ENCODE measurements around the gene COPG2. TPM values are rescaled to one million over a fixed set of nuclear protein-coding genes. Genes with fewer than 3 reads are reported as not detected.

The COPG2 gene
- total and polyA plus RNA-seq, 2 donors (not counting 1 experiment from before 2014, with no cell fraction given), result 47.8 to 52.4 TPM

DNA sequence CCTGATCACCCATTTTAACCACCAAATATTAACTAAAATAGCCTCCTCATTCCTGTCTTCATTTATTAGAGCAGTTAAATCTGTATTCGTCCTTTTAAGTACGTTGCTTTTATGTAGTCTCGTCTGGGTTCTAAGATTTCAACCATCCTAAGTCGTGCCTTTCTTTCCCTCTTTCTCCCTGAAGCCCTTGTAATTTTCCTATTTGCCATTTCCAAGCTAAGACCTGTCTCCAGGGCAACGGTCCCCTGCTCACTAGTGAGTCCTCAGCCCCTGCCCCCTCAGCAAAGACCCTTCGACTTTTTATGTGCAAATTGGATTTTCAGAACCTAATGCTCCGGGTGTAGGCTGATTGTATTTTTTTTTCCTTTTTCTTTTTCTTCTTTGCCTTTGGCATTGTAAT lies 192.8 kb downstream of the COPG2 start:
- no peaks in the 10 kb centered on the region for H4K20me1 ChIP-seq (ENCODE audit: control insufficient read depth, extremely low read depth, insufficient read depth, low read length)
- H3K79me2 ChIP-seq (ENCODE audit: control insufficient read depth, insufficient read depth, low read length), result no peaks in the 10 kb centered on the region
- no peaks in the 10 kb centered on the region for H3K36me3 ChIP-seq (ENCODE audit: control insufficient read depth, insufficient read depth, low read length)
- H3K4me1 ChIP-seq (ENCODE audit: control insufficient read depth, extremely low read depth, insufficient read depth, low read length), result no peaks in the 10 kb centered on the region
- H3K9ac ChIP-seq (ENCODE audit: insufficient read depth, low read length), result no peak overlapping the region
- TF ChIP-seq CTCF (conservative IDR thresholded peaks at IDR 0.05 in 1 of 2, IDR thresholded peaks at IDR 0.05 in 1 of 2; ENCODE audit: low read depth in 1 of 2, low read length in 2 of 2) (no peak), EZH2 (IDR thresholded peaks at IDR 0.05; ENCODE audit: low read length, missing control alignments) (no peak)
- H3K27ac ChIP-seq (ENCODE audit: insufficient read depth, low read length), result no peak overlapping the region
- no peak for DNase-seq (ENCODE audit: low read depth in 2 of 2)
- H2AFZ ChIP-seq (ENCODE audit: low read length), result no peak overlapping the region
- H3K9me3 ChIP-seq (ENCODE audit: control insufficient read depth, insufficient read depth, low read depth, low read length), result no peaks in the 10 kb centered on the region
- no peak overlapping the region for H3K4me3 ChIP-seq (replicated peaks in 1 of 4; ENCODE audit: control extremely low read depth in 1 of 4, insufficient read depth in 1 of 4, low read depth in 3 of 4, low read length in 4 of 4)
- no peaks in the 10 kb centered on the region for H3K27me3 ChIP-seq (ENCODE audit: control insufficient read depth, insufficient read depth, low read length)
- no peak overlapping the region for H3K4me2 ChIP-seq (ENCODE audit: extremely low read depth, insufficient read depth, low read length)

DNA sequence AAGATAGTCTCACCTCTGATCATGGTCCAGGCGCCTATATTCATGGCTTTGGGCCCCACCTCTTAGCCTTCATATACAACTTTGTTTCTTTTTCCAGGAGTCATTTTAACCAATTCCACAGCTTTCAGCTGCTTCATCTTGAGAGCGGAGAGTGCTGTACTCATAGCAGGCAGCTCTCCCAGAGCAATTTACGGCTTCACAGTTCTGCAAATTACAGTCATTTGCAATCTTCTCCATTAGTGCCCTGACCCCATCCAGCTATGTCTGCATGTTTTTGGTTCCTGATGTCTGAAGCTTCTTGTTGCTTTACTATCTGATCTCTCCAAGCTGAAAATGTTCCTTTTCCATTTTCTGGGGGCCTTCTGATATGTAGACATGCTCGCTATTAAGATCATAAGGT lies 194.7 kb downstream of the COPG2 start:
- Histone ChIP-seq H3K9ac (ENCODE audit: insufficient read depth, low read length) (no peak overlapping the region), H3K9me3 (ENCODE audit: control insufficient read depth, insufficient read depth, low read depth, low read length) (no peaks in the 10 kb centered on the region), H3K4me2 (ENCODE audit: extremely low read depth, insufficient read depth, low read length) (no peak overlapping the region), H3K4me1 (ENCODE audit: control insufficient read depth, extremely low read depth, insufficient read depth, low read length) (no peaks in the 10 kb centered on the region), H4K20me1 (ENCODE audit: control insufficient read depth, extremely low read depth, insufficient read depth, low read length) (no peaks in the 10 kb centered on the region), H3K79me2 (ENCODE audit: control insufficient read depth, insufficient read depth, low read length) (no peaks in the 10 kb centered on the region), H2AFZ (ENCODE audit: low read length) (no peak overlapping the region), H3K4me3 (replicated peaks in 1 of 4; ENCODE audit: control extremely low read depth in 1 of 4, insufficient read depth in 1 of 4, low read depth in 3 of 4, low read length in 4 of 4) (no peak overlapping the region), H3K27ac (ENCODE audit: insufficient read depth, low read length) (no peak overlapping the region), H3K36me3 (ENCODE audit: control insufficient read depth, insufficient read depth, low read length) (no peaks in the 10 kb centered on the region), H3K27me3 (ENCODE audit: control insufficient read depth, insufficient read depth, low read length) (no peaks in the 10 kb centered on the region)
- TF ChIP-seq CTCF (conservative IDR thresholded peaks at IDR 0.05 in 1 of 2, IDR thresholded peaks at IDR 0.05 in 1 of 2; ENCODE audit: low read depth in 1 of 2, low read length in 2 of 2) (no peak), EZH2 (IDR thresholded peaks at IDR 0.05; ENCODE audit: low read length, missing control alignments) (no peak)
- no peak for DNase-seq (ENCODE audit: low read depth in 2 of 2)

DNA sequence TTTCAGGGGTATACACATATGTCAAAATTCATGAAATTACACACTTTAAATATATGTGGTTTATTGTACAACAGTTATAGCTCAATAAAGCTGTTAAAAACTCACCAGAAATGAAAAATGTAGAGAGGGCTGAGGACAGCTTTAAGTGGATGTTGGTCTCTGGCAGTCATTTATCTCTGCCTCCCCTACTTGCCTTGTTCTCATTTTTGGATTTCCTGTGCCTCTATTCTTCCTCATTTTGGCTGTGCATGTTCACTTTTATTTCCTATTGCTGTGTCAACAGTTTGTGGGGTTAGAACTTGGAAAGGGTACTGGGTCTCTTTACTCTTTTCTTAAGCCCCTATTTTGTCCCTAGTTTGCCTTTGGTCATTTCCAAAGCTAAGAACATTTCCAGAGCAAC lies 195.3 kb downstream of the COPG2 start:
- no peak for DNase-seq (ENCODE audit: low read depth in 2 of 2)
- no peak for TF ChIP-seq EZH2 (IDR thresholded peaks at IDR 0.05; ENCODE audit: low read length, missing control alignments)
- no peak for TF ChIP-seq CTCF (conservative IDR thresholded peaks at IDR 0.05 in 1 of 2, IDR thresholded peaks at IDR 0.05 in 1 of 2; ENCODE audit: low read depth in 1 of 2, low read length in 2 of 2)

More for the DNA sequence above, 195.3 kb downstream of the COPG2 start:
- Histone ChIP-seq H4K20me1 (ENCODE audit: control insufficient read depth, extremely low read depth, insufficient read depth, low read length) (no peaks in the 10 kb centered on the region), H3K36me3 (ENCODE audit: control insufficient read depth, insufficient read depth, low read length) (no peaks in the 10 kb centered on the region), H3K9ac (ENCODE audit: insufficient read depth, low read length) (no peak overlapping the region), H3K79me2 (ENCODE audit: control insufficient read depth, insufficient read depth, low read length) (no peaks in the 10 kb centered on the region), H2AFZ (ENCODE audit: low read length) (no peak overlapping the region), H3K9me3 (ENCODE audit: control insufficient read depth, insufficient read depth, low read depth, low read length) (no peaks in the 10 kb centered on the region), H3K4me2 (ENCODE audit: extremely low read depth, insufficient read depth, low read length) (no peak overlapping the region), H3K27ac (ENCODE audit: insufficient read depth, low read length) (no peak overlapping the region), H3K27me3 (ENCODE audit: control insufficient read depth, insufficient read depth, low read length) (no peaks in the 10 kb centered on the region), H3K4me1 (ENCODE audit: control insufficient read depth, extremely low read depth, insufficient read depth, low read length) (no peaks in the 10 kb centered on the region), H3K4me3 (replicated peaks in 1 of 4; ENCODE audit: control extremely low read depth in 1 of 4, insufficient read depth in 1 of 4, low read depth in 3 of 4, low read length in 4 of 4) (no peak overlapping the region)

Measured in fibroblast of lung (primary cell).